PFSK-1 (cell line): ENCODE data around the gene CCDC191.

Source experiments
- POLR2AphosphoS5 ChIP-seq: IDR thresholded peaks from 2 replicates; pipeline ENCODE4 v1.6.1; 2012; ENCODE audit warnings: low read depth, mild to moderate bottlenecking, control low read depth, low read length, moderate library complexity
- TF ChIP-seq, protein P1 (sequence below), 2 experiments: IDR thresholded peaks; 2 replicates each; pipeline versions ENCODE4 v1.6.1 to v1.8.0; 2011 to 2012; ENCODE audit warnings: low read depth in 2 of 2, low read length in 2 of 2, control low read depth in 1 of 2, inconsistent platforms in 1 of 2, mild to moderate bottlenecking in 1 of 2, moderate library complexity in 1 of 2; ENCODE audit not compliant: insufficient read depth in 1 of 2

DNA sequence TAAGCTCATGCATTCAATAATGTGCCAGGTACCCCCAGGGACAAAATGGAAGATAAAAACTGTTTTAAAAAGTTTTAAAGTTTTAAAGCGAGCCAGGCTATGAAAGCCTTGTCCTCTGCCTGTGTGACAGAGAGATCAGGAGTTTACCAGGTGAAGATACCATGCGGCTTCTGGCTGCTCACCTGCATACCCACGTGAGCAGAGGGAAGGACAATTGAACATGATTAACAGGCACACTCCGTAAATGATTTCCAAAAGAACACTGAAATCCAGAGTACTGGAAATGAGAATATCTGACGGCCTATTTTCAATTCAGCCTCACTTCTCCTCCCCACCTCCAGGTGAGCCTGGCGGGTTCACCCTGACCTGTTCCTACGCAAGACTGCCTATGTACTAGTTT is 42.1 kb downstream of the CCDC191 start:
- TF ChIP-seq, protein P1, sequence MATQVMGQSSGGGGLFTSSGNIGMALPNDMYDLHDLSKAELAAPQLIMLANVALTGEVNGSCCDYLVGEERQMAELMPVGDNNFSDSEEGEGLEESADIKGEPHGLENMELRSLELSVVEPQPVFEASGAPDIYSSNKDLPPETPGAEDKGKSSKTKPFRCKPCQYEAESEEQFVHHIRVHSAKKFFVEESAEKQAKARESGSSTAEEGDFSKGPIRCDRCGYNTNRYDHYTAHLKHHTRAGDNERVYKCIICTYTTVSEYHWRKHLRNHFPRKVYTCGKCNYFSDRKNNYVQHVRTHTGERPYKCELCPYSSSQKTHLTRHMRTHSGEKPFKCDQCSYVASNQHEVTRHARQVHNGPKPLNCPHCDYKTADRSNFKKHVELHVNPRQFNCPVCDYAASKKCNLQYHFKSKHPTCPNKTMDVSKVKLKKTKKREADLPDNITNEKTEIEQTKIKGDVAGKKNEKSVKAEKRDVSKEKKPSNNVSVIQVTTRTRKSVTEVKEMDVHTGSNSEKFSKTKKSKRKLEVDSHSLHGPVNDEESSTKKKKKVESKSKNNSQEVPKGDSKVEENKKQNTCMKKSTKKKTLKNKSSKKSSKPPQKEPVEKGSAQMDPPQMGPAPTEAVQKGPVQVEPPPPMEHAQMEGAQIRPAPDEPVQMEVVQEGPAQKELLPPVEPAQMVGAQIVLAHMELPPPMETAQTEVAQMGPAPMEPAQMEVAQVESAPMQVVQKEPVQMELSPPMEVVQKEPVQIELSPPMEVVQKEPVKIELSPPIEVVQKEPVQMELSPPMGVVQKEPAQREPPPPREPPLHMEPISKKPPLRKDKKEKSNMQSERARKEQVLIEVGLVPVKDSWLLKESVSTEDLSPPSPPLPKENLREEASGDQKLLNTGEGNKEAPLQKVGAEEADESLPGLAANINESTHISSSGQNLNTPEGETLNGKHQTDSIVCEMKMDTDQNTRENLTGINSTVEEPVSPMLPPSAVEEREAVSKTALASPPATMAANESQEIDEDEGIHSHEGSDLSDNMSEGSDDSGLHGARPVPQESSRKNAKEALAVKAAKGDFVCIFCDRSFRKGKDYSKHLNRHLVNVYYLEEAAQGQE (IDR thresholded peaks at IDR 0.05; ENCODE audit: insufficient read depth in 1 of 2, low read depth in 2 of 2, low read length in 2 of 2) = no peak
- no peak for TF ChIP-seq POLR2AphosphoS5
